NT2/D1 (cell line): Measurements from ENCODE around the gene NUCB2.
A peak's percentile ranks its signal among the peaks of the same experiment; 100 is the strongest.

Experiments
- DNase-seq: peaks from one replicate; pipeline ENCODE4 v3.0.0-alpha.2; 2011; ENCODE audit warnings: low read depth, low spot score
- H3K27me3 ChIP-seq: 2 replicates; pipeline ENCODE4 v1.6.0; 2011; ENCODE audit warnings: mild to moderate bottlenecking; ENCODE audit not compliant: insufficient read length, insufficient read depth
- H3K36me3 ChIP-seq: 2 replicates; pipeline ENCODE4 v1.6.1; 2011; ENCODE audit warnings: mild to moderate bottlenecking, low read length, mixed read lengths; ENCODE audit not compliant: insufficient read depth, insufficient read length
- H3K4me1 ChIP-seq: 2 replicates; pipeline ENCODE4 v1.5.1; 2011; ENCODE audit not compliant: insufficient read depth, insufficient read length
- H3K4me3 ChIP-seq: 2 replicates; pipeline ENCODE4 v1.5.1; 2011; ENCODE audit warnings: low read depth; ENCODE audit not compliant: insufficient read length
- H3K9ac ChIP-seq: 2 replicates; pipeline ENCODE4 v1.6.0; 2011; ENCODE audit warnings: low read depth; ENCODE audit not compliant: insufficient read length
- H3K9me3 ChIP-seq: 2 replicates; pipeline ENCODE4 v1.5.1; 2011; ENCODE audit warnings: mild to moderate bottlenecking, low read length; ENCODE audit not compliant: insufficient read depth
- SUZ12 ChIP-seq: IDR thresholded peaks from 2 replicates; pipeline ENCODE4 v1.6.1; 2011; ENCODE audit not compliant: insufficient read length, insufficient read depth; ENCODE audit errors: extremely low read depth
- YY1 ChIP-seq: IDR thresholded peaks from 2 replicates; pipeline ENCODE4 v1.6.1; 2011; ENCODE audit not compliant: insufficient read length, insufficient read depth
- ZNF274 ChIP-seq: IDR thresholded peaks from 2 replicates; pipeline ENCODE4 v1.6.1; 2011; ENCODE audit warnings: mild to moderate bottlenecking, low read depth, low read length

The NUCB2 gene

DNA sequence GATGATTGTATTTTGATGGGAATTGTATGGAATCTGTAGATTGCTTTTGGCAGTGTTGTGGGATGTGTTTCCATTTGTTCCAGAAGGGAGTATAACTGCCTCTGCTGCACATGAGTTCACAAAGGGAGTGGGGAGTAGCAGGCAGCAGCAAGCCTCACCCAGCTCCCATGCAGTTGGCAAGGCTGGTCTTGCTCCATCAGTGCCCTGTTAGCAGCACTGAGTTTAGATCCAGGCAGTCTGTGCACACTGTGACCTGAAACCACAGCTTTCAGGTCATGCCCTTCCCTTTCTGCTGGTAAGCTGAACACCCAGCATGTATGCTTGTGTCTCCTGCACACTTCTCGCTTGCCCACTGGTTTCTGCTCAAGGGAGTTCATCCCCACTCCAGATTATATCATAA lies 3.7 kb upstream of the NUCB2 start:
- no peak for DNase-seq
- H3K4me3 ChIP-seq: no peak overlapping the region

DNA sequence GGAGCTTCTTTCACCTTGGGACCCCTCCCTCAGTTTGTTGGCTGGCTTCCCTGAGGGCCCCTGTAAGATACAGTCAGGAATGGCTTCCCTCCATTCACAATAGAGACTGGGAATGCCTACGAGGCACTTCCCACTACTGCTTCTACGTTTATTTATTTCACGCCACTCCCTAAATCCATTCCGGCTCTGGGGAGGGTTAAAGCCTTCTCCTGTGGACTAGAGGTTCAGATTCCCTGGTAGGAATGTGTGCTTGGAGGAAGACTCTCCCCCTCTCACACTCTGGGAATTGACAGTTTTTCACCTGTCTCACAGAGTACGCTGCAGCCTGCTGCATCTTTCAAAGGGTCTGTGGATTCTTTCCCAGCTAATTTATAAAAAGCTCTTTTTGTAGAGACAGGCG lies 3.3 kb upstream of the NUCB2 start:
- no peak for TF ChIP-seq ZNF274
- no peak for TF ChIP-seq SUZ12
- no peak for TF ChIP-seq YY1
- no peak for DNase-seq
- Histone ChIP-seq H3K9me3 (no peaks in the 10 kb centered on the region), H3K9ac (no peak overlapping the region), H3K4me1 (peaks cover 3% of the 10 kb centered on the region), H3K4me3 (no peak overlapping the region), H3K27me3 (peaks cover 11% of the 10 kb centered on the region), H3K36me3 (no peaks in the 10 kb centered on the region)

More for the DNA sequence above, 3.7 kb upstream of the NUCB2 start:
- H3K9ac ChIP-seq: no peak overlapping the region
- peaks cover 3% of the 10 kb centered on the region for H3K4me1 ChIP-seq
- H3K36me3 ChIP-seq: no peaks in the 10 kb centered on the region
- no peak for TF ChIP-seq SUZ12
- no peak for TF ChIP-seq ZNF274
- no peak for TF ChIP-seq YY1
- H3K9me3 ChIP-seq: no peaks in the 10 kb centered on the region
- peaks cover 10% of the 10 kb centered on the region for H3K27me3 ChIP-seq

DNA sequence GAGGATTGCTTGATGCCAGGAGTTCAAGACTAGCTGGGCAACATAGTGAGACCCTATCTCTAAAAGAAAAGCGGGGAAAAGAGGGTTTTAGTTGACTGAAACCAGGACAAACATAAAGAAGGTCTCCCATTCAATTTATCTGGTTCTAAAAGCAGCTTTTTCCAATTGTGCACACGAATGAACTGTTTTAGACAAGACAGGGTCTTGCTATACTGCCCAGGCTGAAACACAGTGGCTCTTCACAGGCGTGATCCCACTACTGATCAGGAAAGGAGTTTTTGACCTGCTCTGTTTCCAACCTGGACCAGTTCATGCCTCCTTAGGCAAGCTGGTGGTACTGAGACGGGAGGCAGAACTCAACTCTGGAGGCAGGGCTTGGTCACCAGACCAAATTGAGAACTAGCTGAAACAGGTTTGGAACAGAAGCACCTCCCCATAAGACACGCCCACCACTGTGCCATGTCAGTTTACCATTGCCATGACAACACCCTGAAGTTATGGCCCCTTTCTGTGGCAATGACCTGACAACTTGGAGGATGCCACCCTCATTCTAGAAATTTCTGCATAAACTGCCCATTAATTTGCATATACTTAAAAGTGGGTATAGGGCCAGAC lies 2.8 kb upstream of the NUCB2 start:
- no peak overlapping the region for H3K9ac ChIP-seq
- H3K36me3 ChIP-seq: no peaks in the 10 kb centered on the region
- H3K27me3 ChIP-seq: peaks cover 11% of the 10 kb centered on the region
- TF ChIP-seq YY1 (no peak), ZNF274 (no peak), SUZ12 (no peak)
- H3K4me1 ChIP-seq: peaks cover 3% of the 10 kb centered on the region
- no peaks in the 10 kb centered on the region for H3K9me3 ChIP-seq
- no peak overlapping the region for H3K4me3 ChIP-seq
- no peak for DNase-seq

DNA sequence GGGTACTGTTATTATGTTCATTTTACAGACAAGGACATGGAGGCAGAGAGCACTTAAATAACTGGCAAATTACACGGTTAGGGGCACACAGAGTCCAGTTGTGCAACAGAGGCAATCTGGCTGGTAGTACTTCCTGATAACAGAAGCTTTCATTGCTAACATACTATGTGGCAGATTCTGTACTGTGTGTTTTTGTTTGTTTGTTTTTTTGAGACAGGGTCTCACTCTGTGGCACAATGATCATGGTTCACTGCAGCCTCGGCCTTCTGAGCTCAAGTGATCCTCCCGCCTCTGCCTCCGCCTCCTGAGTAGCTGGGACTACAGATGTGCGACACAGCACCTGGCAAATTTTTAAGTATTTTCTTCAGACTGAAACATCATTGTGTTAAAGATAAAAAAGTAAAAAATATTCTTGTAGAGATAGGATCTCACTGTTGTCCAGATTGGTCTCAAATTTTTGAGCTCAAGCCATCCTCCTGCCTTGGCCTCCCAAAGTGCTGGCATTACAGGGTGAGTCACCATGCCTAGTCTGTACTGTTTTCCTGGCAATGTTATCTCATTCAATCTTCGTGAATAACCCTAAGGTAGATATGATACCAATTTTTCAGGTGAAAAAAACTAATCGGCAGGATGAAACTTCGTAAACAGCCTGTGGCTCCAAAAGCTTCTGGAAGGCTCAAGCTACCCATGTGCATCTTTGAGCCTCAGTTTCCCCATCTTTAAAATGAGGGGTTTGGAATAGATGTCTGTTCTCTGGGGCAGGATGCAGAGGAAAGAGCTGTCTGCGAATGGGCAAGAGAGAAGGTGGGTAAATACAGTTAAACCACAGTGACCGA lies 921 bp upstream of the NUCB2 start:
- TF ChIP-seq SUZ12: no peak
- no peak for TF ChIP-seq YY1
- TF ChIP-seq ZNF274: no peak
- H3K4me1 ChIP-seq: peaks cover 3% of the 10 kb centered on the region
- H3K9me3 ChIP-seq: no peaks in the 10 kb centered on the region
- peak overlapping the region; percentile 79 for H3K9ac ChIP-seq
- H3K4me3 ChIP-seq: peak overlapping the region; percentile 67
- DNase-seq: no peak
- H3K27me3 ChIP-seq: peaks cover 11% of the 10 kb centered on the region
- no peaks in the 10 kb centered on the region for H3K36me3 ChIP-seq

DNA sequence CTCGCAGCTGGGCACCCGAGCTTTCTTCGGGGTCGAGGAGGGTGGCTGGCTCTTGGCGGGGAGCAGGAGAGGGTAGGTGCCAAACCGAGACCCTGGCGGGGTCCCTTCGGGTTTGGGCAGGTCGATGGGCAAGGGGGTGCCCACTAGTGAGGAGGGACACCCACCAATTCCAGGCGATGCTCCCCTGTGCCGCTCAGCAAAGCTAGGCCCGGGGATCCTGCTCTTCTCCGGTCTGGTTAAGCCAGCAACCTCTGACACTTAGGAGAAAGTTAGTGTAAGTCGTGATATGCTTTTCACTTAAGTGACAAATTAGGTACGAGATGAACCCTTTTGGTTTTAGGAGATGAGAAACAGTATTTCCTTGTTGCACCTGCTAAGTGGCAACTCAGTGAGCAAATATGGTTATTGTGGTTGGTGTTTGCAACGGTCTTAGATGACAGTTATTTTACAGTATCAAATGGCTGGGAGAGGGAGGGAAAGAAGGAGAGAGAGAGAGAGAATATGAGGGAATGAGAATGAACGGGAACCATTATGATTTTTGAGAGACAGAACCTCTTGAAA lies 565 bp downstream of the NUCB2 start:
- Histone ChIP-seq H3K36me3 (no peaks in the 10 kb centered on the region), H3K9ac (peak overlapping the region; percentile 56), H3K4me1 (peaks cover 3% of the 10 kb centered on the region), H3K27me3 (peaks cover 11% of the 10 kb centered on the region), H3K4me3 (peak overlapping the region; percentile 61), H3K9me3 (no peaks in the 10 kb centered on the region)
- no peak for TF ChIP-seq ZNF274
- no peak for DNase-seq

DNA sequence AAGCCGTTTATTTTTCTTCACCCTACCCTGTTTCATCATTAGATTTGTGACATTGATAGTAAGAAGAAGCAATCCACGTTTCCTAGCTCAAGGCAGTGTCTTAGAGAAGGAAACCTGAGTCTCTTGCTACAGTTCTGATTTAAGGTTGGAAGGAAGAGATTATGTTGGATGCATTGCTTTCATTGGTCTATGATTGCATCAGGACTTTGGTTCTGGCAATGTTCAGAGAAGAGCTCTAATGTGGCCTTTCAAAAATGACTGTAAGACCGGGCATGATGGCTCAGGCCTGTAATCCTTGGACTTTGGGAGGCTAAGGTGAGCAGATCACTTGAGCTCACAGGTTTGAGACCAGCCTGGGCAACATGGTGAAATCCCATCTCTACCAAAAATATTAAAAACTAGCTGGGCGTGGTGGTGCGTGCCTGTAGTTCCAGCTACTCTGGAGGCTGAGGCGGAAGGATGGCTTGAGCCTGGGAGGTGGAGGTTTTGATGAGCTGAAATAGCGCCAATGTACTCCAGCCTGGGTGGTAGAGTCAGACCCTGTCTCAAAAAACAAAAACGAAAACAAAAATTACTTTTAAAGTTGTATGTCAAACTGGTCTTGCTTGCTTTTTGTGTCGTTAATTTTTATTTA lies 4.1 kb downstream of the NUCB2 start:
- Histone ChIP-seq H3K9ac (no peak overlapping the region), H3K36me3 (no peaks in the 10 kb centered on the region), H3K27me3 (peaks cover 11% of the 10 kb centered on the region), H3K4me1 (no peaks in the 10 kb centered on the region), H3K9me3 (no peaks in the 10 kb centered on the region), H3K4me3 (no peak overlapping the region)
- no peak for DNase-seq
- TF ChIP-seq SUZ12: no peak
- no peak for TF ChIP-seq YY1

DNA sequence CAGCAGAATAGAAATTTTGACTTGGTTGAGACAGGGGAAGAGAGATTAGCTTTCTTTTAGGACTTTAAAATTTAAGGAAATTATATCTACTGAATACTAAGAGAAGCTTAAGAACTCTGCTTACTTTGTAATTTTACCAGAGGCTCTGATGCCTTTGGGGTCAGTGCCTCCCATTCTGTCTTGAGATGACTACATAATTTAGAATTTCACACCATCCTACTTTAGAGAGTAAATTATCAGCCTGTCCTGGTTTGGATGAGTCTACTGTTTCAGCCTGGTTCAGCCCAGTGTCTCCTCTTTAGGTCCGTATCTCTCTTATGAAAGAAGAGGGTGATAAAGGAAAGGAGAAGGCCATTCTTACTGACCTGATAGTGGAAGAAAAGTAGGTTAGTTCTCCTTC lies 9.8 kb downstream of the NUCB2 start:
- Histone ChIP-seq H3K36me3 (no peaks in the 10 kb centered on the region), H3K4me1 (no peaks in the 10 kb centered on the region), H3K27me3 (no peaks in the 10 kb centered on the region), H3K9ac (no peak overlapping the region), H3K9me3 (no peaks in the 10 kb centered on the region), H3K4me3 (no peak overlapping the region)
- DNase-seq: no peak
- no peak for TF ChIP-seq SUZ12
- no peak for TF ChIP-seq YY1
- no peak for TF ChIP-seq ZNF274
